ENCODE results near the gene SMLR1.

The SMLR1 gene

DNA sequence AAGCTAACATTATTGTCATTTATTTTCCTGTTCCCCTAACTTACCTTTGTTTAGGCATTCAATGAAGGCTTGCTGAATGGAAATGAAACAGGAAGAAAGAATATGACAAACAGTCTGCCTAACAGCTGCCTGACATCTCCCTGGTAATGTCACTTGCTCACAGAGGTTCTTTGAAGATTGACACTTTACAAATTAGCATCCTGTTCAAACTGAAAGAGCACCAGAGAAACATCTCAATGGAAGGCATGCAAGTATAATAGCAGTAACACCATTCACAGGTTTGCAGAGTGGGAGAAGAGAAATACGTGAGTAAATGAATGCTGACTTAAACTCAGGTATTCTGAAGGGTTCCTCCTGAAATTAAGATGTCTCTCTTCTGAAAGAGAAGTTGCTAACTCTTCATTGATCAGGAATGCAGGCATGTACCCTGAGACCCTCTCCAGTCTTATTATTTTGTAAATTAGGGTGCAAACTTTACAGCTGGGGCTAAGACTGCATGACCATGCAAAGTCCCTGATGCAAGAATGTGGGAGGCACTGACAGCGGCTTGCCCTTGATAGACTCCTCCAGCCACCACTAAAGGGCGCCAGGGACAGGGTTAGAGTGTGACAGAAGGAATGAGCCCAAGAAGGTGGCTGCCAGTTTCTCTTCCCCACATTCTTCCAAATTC is 1.3 kb upstream of the SMLR1 start:
- DNase-seq, result no peak

DNA sequence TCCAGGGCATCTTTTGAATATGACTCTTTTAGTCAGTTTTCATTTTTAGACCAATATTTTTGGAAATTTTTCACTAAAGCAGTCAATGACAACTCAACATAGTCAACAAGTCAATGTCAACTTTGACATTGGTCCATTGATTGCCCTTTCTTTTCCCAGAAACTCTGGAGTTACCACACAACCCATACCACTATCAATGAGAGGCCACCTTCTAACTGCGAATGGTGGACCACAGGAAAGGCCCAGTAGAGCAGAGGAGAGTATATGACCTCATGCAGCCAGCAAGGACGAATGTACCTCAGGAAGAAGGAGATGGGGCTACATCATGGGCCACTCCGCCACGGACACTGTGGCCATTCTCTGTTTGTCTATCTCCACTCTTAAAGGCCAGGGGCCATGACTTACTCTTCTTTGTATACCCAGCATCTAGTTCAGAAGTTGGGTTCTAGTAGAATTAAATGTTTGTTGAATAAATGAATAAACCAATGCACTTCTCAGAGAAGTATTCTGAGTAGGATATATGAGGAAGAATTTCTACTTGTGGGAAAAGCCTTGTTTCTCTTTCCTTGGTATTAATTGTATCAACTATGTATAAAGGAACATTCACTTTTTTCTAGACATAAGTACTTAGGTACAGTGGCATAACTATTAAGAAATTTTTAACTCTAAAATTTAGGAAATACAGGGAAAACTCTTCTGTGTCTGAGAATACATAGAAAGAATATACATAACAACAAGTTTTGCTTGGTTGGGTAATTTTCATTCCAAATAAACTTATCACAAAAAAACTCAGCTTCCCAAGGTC is 562 bp upstream of the SMLR1 start:
- DNase-seq, result no peak

DNA sequence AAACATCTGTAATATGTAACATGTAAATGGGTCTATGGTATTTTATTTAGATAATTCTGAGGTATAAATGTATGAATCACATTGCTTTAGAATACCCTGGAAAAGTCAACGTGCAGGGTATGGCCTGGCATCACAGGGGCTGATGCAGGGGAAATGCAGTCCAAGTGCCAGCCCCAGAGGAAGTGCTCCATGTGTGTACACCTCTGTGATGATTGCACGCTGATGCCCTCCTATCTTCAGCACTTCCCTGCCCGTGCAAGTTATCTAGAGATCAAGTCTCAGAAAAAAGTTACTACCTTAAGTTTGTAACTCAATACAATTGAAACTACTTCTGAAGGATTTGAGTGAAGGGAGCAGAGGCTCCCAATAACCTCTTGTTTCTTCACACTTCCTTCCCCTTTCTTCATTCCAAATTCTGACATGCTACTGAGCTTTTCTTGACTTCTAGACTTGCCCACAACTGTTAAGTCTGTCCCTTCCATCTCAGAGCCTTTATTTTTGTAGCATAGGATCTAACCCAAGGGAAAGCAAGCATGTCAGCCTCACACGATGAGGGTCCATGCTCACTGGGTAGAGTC is 2.2 kb downstream of the SMLR1 start:
- no peak for DNase-seq

DNA sequence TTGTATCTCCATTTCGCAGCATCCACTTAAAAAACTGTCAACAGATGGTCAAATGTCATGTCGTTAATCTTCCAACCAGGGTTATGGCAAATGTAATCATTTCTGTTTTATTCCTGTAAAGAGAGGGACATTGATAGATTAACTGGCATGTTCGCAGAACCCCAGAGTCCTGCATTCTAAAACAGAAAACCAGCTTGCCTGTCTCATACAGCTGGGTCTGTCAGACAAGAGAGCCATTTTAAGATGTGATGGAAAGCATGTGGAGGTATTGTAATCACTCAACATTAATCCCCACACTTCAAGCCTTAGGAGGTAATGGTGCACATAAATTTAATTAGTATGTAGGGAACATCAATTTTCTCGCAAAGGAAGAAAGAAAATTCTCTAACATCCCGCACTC is 4.4 kb downstream of the SMLR1 start:
- DNase-seq, result no peak

DNA sequence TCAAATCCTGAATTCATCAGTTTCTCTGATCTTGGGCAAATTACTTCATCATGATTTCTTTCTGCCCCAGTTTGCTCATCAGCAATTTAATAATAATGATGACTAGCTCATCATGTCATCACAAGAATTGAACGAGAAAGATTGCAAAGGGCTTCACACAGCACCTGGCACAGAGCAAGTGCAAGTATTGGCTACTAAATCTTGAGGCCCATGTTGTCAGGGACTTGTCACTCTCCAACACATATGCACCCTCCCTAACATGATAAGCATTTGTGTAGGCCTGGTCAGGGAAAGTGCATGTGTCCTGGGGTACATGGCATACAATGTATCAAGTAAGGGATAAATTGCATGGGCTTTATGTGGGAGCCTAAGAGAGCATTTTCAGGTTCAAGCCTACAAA is 6.4 kb downstream of the SMLR1 start:
- DNase-seq, result no peak

DNA sequence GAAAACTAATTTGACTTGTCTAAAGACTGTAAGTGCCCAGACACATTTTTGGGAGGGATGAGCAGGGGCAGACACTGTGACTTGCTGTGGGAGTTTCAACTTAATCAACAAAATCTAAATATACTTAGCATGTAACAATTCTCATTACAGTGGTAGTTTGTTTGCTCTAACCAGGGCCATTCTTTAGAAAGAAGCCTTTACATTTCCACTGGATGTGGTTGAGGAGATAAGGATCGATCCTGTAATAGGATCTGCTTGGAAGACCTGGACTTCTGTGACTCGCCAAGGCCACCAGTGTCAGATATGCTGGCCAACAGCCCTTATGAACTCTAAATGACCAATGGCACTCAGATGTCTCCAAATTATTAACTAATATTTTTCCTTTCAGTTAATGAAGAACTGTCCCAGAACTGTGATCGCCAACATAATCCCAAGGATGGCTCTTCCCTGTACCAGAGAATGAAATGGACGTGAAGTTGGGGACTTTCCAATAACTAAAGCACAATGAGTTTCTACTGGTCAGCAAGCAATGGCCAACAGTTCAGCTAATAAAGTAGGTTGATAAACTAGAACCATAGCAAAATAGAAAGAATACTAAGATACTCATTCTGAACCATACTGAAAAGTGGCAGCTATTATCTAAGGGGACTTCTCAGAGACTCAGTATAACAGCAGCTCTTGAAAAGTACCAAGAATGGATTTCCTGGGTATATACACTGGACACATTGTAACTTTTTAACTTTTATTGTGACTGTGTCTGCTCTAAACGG is 7.5 kb downstream of the SMLR1 start:
- no peak for DNase-seq

DNA sequence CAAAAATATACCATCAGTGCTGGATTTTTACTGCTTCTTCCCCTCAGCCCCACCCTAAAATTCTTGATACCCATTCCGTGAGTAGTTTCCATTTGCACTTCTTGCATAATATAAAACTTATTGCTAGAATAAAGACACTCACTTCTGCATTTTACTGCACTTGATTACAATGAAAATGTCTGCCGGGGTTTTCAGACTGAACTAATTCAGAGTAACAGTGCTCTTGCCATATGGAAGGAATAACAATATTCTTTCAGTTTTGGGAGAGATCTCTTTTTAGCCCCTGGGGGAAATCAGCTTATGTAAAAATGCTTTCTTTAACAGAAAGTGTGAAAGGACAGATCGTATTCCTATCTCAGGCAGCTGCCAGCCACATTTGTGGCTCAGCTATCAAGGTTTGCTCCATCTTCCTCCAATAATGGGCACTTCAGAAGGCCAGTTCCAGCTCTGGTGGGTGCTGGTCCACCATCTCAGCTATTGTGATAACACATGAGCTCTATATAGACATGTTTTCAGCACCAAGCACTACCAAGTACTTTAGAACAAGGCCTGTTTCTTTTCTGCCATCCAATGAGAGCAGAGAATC is 8.9 kb downstream of the SMLR1 start:
- DNase-seq, result no peak

DNA sequence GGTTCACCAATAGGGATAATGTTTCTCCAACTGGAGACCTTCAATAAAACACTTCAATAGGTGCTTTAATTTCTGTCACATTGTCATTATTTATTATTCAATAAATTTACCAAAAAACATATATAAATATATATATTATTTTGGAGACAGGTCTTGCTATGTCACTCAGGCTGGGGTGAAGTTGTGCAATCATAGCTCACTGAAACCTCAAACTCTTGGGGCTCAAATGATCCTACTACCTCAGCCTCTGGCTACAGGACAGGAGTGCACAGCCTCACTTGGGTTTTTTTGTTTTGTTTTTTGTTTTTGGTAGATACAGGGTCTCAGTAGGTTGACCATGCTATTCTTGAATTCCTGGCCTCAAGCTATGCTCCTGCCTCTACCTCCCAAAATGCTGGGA is 9.9 kb downstream of the SMLR1 start:
- no peak for DNase-seq

DNA sequence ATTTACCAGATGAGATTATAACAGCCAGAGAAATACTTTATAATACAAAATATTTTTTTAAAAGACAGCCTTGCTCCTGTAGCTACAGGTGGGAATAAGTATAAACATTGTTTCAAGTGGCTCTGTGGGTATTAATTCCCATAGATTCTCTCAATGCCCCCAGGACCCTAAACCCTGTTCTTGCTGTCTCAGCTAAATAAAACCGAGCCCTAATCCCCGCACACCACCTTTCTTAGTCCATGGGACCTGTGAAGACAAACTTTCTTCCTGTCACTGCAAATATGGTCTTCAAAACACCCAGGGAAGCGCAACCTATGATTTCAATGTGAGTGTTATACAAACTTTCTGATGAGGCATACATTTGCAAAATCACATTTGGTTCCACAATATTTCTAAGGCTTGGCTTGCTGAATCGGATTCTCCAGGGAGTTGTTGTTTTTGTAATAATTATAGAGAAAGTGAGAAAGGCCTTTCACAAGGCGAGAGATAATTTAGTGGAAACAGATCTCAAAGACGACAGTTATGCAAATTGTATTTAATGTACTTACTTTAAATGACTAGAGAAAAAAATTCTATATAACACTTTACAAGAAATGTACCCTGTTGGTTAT is 11.1 kb downstream of the SMLR1 start:
- no peak for DNase-seq

DNA sequence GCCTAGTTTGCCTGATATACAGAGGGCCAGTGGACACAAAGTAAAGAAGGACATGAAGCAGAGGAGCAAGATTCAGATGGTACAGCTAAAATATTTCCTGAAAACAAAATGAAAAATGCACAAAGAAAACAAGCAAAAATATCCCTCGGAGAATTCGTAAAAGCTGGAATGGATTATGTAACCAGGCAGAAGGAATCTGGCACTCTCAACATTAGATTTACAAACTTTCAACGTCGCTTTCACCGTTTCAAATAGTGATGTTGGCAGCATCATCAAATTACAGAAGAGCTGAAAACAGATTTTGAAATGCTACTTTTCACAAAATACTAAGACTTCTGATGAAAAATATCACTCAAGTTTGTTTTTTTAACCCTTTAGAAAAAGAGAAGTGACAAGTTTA is 11.7 kb downstream of the SMLR1 start:
- no peak for DNase-seq

DNA sequence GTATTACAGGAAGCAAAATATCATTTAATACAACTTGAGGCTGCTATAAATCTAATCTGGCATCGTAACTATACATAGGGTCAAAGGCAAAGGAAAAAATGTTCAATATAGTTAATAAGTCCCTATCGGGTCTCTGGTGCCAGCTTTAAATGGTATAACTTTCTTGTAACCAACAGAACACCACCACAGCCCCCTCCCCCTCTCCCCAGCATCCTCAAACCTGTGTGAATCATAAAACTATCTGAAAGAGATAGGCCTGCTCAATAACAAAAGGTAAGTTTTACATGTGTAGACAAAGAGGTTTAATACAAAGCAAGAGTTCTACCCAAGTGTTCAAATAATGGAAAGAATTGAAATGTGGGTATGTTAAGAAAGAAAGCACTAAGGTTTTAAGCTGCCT is 12.2 kb downstream of the SMLR1 start:
- no peak for DNase-seq

DNA sequence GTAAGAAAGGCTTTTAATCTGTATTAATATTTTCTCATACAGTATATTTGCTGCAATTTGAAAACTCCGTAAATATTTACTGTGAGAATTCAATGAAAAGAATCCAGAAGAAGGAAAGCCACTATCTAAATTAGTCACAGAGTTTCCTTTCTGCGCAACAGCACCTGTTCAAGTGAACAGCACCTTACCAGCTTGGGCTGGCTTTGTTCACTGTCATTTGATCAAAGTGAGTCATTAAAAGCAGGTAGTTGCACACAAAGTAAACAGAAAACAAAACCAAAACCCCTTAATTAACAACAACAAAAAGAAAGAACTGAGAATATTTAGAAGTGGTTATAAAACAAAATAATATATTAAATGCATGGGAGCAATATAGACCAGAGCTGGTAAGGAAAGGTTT is 12.8 kb downstream of the SMLR1 start:
- DNase-seq, result no peak

DNA sequence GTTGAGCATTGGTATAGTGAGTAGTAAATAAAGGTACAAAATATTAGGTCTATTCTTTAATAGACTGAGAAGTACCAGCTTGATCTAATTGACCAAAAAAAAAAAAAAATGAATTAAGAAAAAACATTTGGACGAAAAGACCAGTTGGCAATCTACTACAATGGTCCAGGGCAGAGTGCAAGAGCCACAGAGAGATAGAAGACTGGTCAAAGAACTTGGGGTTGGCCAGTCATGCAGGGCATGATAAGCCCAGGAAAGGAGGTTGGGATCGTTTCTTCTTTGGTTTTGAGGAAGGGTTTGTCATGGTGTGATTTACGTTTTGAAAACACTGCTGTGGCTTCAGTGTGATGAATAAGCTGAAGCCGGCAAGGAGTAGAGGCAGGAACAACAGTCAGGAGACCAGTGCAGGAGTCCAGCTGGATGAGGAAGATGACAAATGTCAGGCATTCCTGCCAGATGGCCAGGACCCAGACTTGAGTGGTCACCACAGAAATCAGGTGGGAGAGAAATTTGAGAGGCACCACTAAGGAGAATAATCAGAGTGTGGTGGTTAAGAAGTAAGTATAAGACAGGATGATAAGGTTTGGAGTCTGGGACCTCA is 14.0 kb downstream of the SMLR1 start:
- DNase-seq, result no peak

DNA sequence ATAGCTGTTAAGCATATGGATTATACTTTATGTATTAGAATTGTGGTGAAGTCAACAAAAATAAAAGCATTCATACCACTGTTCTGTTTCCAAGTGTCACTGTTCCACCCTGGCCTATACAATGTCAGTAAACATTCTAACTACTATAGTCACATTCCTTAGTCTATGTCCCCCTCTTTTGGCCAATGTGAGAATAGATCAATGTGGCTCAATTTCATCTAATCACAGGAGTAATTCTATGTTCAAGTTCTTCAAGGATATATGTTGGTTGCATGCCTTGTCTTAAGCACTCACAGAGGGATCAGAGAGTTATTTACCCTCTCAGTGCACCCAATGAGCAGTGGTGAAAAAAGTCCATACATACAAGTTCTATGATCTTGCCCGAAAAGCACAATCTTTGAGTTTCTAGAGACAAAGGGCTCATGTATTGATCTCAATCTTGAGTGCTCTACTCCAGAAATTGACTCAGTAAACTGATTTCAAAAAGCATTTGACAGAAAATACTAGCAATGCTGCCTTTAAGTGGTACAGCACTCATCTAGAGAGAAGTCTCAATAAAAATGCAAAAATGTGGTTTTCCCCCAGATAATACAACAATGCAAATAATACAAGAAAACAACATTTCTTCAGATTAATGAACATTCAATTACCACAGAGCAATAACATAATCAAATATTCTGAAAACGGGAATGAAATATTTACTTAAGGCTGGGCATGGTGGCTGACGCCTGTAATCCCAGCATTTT is 16.5 kb downstream of the SMLR1 start:
- no peak for DNase-seq

DNA sequence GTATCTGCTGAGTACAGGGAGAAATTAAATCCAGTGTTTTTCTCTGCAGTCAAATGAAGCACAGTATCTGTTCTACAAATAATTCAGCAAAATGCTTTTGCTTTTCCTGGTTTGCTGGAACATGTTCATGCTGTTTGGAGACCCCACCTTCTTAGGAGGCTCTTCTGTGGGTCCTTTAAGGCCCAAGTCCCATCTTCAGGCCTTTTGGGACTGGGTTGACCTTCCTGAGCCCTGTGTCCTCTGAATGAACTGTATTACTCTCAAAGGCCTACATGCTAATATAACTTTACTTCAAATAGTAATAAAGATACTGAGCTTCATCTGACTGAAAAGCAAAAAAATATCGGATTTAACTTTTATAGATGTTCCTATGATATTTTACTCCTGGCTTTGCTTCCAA is 19.3 kb downstream of the SMLR1 start:
- DNase-seq, result no peak

DNA sequence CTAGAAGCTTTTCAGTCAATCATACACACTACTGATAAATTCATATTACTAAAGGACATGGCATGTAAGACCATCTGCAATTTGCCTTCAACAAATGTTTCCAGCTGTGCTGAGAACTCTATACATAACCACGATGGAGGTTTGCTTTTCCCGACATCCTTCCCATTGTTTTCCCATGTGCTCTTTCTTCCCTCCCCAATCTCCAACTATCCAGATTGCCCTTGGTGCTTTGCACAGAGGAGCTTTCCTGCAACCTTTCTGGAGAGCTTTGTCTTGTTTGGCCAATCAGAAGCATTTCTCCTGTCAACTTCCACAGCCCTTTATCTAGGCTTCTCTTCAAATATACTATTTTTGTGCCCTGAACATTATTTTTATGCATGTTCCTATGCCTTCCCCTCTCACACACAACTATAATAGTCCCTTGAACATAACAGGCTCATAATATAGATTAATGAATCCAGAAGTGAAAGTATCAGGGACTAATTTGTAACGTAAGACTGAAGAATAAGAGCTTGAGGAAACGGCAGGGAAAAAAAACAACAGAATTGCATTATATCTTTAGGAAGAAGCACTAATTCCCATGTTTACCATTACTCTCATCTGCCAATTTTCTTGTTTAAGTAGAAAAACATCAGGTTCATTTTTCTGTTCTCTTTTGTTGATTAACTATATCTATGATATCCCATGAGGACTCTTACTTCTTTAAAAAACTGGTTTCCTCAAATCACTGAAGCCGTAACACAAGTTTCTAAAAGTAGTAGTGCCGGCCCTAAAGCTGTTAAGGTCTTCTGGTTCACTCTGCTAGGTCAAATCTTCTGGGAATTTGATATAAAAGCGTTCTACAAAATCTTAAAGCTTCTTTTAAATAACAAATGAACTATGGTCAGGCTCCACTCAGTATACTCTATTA is 20.1 kb downstream of the SMLR1 start:
- no peak for DNase-seq

DNA sequence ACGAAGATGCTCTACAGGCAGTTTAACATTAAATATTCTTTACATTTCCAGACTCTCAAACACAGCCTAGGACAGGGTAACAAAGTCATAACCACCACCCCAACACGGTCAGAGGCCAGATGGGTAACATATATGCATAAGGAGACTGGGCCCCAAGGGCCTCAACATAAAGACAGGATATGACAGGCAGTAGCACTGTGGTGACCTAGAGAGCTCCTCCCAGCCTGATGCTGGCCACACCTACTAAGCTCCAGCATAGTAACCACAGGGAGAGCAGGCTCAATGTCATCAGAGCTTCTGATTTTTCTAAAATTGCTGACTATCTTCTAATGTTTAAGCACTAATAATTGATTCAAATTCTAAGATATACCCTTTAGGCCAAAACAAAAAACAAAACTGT is 21.7 kb downstream of the SMLR1 start:
- no peak for DNase-seq

DNA sequence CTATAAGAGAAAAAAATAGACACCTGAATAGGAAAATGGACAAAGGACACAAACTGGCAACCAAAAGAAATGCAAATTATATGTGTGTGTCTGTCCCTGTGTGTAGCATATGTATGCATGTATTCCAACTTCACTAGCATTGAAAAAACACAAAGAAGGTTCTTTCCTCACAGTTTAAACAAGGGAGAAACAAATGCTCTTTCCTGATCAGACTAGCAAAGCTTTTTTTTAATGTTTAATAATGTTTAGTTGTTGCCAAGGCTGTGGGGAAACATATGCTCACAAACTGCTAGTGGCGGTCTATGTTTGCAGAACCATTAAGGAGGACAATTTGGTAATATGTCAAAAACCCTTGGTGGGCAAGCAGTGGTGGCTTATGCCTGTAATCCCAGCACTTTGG is 22.4 kb downstream of the SMLR1 start:
- no peak for DNase-seq

DNA sequence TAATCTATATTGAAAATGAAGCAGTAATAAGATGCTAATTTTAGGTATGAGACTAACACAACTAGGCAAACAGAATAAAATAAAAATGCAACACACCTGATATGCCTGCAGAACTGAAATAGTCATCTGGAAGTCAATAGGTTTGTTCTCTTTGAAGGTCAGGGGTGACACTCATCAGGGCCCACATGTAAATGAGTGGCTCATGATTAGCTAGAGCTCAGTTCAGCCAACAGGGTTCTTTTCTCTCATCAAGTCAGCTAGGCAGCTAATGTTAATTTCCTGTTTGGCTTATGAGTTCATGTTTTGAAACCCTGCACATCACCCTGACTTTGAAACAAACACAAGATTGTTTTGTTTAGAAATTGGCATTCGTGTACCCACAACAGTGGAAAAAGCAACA is 23.8 kb downstream of the SMLR1 start:
- DNase-seq, result no peak

DNA sequence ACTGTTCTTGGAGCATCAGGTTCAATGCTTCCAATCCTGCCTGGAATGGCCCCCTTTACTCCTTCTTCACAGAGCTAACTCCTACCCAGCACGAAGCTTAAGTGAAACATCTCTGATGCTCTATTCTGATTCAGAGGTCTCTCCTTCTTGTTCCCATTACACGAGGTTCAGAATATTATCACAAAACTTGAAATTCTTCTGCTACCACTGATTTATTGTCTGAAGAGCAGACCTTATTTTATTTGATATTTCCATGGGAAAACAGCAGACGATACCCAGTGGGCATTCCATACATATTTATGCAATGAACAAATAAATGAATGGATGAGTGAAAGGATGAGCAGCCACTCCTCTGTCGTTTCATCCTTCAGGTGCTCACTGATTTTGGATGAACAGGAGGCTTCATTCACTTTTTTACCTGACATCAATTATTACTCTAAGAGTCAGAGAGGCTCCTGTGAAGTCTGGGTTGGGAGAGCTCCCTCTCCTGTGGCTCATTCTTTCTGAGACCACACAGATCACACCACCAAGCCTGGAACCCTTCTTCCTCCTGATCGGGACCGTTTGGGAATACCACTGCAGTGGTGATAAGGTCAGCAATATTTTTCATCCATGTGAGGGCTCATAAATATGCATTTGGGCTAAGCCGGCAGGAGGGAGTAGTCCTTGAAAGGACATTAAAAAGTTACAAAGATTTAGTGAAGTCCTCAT is 25.8 kb downstream of the SMLR1 start:
- DNase-seq, result no peak
